ENCODE measurements around the gene HESX1.

Gene HESX1

GRCh38 chr3:57199895-57200297 is at the start of gene HESX1:
TSS of gene HESX1 (minus strand) at chr3:57199978. CDS start at chr3:57199918, 60 bp downstream.
- DNase-seq, result no peak

DNA sequence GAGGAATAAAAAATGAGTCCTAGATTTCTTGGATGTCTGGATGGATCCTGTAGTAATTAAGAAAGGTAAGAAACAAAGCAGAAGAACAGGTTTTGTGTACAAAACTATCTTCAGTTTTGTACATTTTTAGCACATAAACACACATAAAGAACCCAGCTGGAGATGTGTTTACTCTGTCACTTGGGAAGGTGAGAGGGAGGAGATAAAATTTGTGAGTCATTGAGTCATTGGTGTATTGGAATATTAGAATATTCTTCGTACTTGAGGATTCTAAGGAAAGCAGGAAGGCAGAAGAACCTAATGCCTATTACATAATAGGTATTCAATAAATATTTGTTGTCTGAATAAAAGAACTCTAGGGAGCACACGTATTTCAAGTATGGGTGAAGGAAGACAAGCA is 45.2 kb upstream of the HESX1 start:
- no peak for DNase-seq

DNA sequence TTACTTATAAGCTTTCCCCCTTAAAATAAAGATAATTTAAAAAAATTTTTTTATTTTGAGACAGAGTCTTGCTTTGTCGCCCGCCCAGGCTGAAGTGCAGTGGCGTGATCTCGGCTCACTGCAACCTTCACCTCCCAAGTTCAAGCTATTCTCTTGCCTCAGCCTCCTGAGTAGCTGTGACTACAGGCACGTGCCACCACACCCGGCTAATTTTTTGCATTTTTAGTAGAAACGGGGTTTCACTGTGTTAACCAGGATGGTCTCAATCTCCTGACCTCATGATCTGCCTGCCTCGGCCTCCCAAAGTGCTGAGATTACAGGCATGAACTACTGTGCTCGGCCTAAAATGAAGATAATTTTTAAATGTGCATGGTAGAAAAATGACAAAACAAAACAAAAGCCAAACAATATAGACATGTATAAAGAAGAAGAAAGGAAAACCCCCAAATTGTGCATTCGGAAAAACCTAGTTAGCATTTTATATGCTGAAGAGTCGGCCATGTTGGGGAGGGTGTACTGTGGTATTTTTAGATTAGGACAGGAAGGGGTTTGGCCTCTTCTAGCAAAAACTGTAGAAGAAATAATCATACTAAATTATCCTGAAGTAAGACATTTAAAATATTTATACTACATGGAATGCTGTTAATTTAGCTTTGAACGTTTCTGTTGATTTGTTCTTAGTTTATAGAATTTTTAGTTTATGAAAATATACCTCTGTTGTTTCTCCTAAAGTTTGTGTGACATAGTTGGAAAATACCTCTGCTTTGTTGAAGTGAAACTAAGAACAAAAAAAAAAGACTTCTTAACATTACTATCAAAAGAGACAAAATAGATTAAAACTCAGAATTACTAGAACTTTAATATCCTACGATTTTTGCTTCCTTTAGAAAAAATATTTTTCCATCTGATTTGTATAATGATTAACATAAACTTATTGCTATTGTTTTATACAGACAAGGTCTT is 35.1 kb upstream of the HESX1 start:
- DNase-seq, result no peak

DNA sequence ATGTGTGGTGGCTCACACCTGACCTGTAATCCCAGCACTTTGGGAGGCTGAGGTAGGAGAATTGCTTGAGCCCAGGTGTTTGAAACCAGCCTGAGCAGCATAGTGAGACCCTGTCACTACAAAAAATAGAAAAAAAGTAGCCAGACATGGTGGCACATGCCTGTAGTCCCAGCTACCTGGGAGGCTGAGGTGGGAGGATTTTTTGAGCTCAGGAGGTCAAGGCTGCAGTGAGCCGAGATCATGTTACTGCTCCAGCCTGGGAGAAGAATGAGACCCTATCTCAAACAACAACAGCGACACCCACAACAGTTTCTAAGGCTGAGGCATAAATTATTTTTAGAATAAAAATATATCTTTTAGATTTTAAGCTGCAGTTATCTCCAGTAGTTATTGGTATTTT is 34.0 kb upstream of the HESX1 start:
- no peak for DNase-seq

DNA sequence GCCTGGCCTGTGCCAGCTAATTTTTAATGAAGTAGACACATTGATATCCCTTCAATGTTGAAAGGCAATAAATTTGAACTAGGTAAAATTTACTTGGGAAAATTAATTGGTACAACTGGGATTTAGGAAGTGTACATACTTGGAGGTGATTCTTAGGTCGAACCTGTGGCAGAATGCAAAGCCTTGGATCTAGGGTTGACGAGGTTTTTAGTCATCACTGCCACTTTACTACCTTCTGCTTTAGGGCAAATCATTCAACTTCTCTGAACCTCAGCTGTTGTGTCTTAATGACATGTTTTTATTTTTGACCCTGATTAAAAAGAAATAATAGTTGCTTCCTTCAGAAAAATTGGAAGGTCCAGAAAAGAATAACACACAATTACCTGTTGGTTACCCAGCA is 30.2 kb upstream of the HESX1 start:
- no peak for DNase-seq

DNA sequence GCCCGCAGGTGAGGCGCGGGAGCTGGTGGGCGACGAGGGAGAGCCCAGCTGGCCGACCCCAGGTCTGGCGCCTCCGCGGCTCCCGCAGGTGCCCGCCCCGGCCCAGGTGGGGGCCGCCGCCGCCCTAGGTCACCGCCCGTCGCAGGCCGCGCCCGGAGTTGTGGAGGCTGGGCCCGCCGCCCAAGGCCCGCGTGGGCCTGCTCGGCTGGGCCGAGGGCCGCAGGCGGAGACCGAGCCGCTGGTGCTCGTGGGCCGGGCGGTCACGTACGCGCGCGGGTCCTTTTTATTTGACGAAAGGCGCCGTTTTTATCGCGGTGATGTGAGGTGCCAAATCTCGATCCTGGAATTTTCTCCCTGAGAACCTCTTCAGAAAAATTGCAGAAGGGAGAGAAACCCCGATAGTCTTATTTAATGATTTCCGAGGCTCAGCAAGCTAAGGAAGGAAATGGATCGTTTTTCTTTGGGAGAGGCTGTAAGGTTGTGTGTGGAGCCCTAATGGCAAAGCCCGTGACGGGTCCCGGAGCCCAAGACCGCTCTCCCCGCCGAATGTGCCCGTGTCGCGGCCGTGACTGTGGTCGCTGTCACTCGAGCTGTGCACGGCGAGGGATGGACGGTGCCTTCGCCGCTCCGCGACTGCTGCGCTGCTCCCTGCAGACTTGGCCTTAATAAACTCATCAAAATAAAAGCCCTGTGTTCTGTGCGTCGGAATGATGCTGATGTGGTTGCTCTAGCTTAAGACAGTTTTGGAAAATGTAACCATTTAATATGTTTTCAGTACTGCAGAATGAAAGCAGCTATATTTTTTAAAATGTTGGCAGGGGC is 28.4 kb upstream of the HESX1 start:
- DNase-seq, result no peak

GRCh38 chr3:57227204-57227929 is 27.6 kb upstream of the HESX1 start, which contains the start of gene APPL1:
TSS of gene APPL1 (plus strand) at chr3:57227729. CDS start at chr3:57227884, 155 bp downstream.
- DNase-seq, result peak; percentile 90

DNA sequence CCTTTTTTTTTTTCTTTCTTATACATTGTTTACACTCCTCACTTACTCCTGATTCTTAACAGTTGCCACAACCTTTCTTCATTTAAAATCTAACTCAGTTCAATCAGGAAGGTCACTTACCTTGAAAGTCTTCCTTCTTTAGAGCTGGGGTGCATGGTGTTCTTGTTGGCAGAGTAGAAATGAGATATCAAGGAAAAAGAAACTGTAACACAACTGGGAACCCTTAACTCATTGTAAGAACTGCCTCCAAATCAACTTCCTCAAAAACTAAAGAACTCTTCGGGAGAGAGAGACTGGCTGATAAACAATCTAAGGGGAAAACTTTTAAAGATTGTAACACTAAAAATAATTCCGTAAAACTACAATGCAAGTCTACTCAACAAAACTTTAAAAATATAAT is 26.4 kb upstream of the HESX1 start:
- DNase-seq, result peak; percentile 11

DNA sequence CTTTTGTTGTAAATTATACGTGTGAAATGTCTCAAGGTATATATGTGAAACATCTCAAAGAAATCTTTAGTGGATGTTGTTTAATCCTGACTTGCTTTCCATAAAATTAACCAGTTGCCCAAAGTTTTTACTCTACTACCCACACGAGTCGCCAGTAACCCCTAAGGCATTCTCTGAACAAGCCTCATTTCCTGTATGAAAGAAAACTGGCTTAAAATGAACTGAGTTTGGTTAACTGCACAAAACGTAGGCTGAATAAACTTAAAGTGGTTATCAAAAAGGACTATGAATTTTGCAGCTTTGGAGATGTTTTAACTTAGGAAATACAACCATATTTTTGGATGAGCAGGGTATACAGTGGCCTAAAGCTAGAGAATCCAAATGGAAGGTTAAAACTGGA is 25.1 kb upstream of the HESX1 start:
- DNase-seq, result no peak

DNA sequence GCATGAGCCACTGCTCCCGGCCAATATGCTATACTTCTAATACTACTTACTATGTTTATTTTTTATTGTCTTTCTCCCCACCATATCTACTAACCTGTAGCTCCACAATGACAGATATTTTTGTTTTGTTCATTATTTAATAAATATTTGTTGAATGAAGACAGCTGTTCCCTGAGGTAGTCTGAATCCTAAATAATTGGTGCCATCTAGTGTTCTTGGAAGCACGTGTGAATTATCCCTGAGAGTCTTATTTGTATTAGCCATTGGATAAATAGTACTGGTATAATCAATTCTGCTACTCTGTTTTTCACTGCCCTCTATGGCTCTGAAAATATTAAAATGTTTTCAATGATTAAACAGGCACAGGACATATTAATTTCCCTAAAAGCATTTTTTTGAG is 22.1 kb upstream of the HESX1 start:
- DNase-seq, result no peak

DNA sequence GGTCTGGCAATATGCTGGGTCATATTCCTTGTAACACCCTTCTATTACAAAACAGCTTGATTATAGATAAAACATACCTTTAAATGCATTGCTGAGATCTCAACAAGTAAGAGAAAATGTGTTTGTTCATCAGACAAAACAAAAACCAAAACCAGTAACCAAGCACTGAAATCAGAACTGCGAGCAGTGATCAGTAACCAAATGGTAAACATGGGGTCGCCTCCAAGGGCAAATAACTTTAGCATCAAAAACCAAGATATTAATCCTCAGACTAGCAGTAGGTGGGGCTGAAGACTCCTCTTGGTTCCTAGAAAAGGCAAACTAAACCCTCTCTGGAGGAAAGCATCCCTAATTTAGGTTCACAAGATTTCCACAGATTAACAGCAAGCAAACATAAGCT is 6.6 kb upstream of the HESX1 start:
- DNase-seq, result no peak

- no peak for DNase-seq
These were observed 5.1 kb downstream of the HESX1 start for GRCh38 chr3:57194641-57195040.

GRCh38 chr3:57192028-57192427 is 7.8 kb downstream of the HESX1 start:
- no peak for DNase-seq

GRCh38 chr3:57184526-57184925 is 15.3 kb downstream of the HESX1 start:
- no peak for DNase-seq

DNA sequence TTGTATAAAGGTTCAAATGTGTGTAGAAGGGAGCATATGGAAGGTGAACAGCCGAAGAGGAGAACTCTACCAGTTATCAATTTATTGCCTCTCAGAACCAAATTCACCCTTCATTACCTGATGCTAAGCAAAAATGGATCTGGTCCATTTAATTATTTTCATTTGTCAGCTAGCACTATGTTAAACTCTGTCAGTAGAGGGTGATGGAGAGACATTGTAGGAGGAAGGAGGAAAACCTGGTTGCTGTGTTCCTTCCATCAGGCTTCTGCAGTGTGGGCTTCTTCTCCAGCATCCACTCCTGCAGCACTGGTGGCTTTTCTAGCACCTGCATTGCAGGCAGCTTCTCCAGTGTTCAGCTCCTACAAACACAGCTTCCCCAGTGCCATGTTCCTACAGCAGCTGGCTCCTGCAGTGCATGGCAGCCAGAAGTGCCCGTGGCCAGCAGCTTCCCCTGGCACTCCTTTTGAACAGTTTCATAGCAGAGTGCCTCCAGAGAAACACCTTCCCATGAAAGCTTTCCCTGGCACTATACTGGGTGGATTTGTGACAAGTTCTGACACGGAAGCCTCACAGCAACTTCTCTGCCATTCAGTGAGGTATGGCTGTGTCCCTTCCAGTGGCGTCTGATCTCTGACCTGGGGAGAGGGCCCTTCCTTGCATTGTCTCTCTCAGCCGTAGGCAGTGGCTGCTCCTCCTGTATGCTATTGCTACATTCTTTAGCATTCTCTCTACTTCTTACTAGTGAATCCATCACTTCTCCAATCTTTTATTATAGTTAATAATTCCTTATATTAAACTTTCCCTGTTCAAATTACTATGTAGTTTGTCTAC is 20.0 kb downstream of the HESX1 start:
- DNase-seq, result no peak

DNA sequence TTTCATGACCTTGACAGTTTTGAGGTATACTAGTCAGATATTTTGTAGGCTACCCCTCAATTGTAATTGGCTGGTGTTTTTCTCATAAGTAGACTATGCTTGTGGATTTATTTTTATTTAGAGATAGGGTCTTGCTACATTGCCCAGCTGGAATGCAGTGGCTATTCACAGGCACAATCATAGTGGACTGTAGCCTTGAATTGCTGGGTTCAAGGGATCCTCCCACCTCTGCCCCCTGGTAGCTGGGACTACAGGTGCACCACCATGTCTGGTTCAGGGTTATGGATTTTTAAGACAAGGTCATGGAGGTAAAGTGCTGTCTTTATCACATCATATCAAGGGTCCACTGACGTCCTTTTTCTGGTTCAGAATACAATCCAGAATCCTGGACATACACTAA is 23.7 kb downstream of the HESX1 start:
- DNase-seq, result no peak

DNA sequence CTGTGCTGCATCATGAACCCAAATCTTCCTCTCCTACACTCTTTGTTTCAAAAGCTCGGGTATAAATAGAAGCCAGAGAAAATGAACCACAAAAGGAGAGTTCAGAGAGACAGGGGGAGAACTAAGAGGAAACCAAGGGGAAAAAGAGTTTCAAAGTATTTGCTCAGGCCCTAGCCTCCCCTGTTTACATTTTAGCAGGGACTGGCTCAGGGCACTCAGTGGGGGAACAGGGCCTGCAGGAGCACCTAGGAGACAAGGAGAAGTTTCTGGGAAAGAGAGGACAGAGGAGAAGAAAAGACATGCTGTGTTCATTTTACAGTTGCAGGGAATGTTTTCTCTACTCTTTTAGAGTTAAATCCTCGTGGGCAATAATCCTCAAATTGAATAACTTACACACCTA is 26.1 kb downstream of the HESX1 start:
- DNase-seq, result no peak

DNA sequence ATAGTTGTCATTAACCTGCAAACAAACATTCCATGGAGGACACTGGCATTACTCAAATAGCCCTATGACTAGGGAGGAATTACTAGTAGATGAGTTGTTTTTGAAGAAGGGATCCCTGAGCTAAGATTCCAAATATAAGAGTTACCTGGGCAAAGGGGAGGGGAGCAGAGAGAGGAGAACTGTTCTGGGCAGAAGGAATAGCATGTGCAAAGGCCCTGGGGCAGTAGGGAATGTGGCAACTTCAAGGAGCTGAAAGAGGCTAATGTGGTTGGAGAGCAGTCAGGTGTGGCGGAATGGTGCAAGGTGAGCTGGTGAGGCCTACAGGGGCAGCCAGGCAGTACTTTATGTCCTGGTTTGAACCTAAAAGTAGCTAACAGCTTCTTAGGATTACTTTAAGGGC is 28.8 kb downstream of the HESX1 start:
- DNase-seq, result no peak

DNA sequence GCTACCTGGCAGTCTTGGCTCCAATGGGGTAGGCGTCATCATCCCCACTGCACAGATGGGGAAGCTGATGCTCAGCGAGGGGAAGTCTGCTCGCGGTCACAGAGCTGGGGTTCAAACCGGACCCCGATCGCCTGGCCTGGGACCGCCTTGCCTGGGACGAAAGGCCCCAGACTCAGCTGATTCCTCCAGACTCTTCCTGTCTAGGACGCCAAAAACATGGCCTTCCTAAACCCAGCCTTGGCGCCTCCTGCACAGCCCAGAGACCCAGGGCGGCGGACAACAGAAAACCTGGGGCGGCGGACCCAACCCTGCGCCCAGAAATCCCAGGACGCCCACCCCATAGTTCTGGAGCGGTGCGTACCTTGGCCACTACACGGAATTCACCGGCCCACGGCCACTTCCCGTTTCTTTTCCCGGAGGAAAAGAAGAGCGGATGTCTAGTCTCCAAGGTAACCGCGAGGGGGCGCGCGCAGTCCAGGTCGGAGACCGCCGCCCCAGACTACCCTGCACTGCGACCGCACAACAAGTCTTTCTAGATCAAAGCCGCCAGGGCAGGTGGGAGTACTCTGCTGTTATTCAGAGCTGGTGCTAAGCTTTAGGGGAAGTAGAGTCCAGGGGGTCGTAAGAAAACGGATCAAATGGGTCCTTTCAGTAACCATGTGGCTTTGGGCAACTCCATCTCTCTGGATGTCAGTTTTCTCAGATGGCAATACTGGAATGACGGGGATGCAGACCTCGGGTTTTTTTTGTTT is 29.7 kb downstream of the HESX1 start:
- DNase-seq, result peak; percentile 51

- no peak for DNase-seq
These were observed 30.7 kb downstream of the HESX1 start for GRCh38 chr3:57169108-57169507.

DNA sequence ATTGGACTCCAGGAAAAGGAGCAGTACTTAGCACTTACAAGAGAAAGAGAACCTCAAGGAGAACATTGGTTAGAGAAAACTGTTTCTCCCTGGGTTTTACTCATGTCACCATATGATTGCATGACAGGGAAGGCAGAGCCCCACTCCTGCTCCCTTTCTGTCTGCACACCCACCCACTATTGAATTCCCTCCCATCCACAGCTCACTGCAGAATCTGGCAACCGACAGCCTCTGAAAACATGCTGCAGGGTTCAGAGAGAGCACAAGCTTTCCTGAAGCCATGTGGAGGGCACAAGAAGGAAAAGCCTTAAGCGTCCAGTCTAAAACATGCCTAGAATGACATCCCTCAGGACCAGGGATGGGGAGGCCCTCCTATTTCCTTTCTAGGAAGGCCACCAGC is 31.6 kb downstream of the HESX1 start:
- no peak for DNase-seq

All from KG1 (cell line).